A673 (cell line): ENCODE results near the gene USP19.
A peak's percentile ranks its signal among the peaks of the same experiment; 100 is the strongest.

Source experiments
- EZH2 ChIP-seq: fragments of 200-600 bp; sonication (generic); IDR thresholded peaks from 2 replicates; pipeline ENCODE4 v1.6.1; 2017; ENCODE audit warnings: borderline replicate concordance, low read depth, mild to moderate bottlenecking, mixed read lengths, antibody characterized with exemption, low read length; ENCODE audit not compliant: poor library complexity, severe bottlenecking
- TF ChIP-seq, protein P1 (sequence below): fragments of 300-800, 200-600 bp; sonication (generic); conservative IDR thresholded peaks from 2 replicates; pipeline ENCODE4 v1.5.1; 2017; ENCODE audit warnings: low read depth, mild to moderate bottlenecking, antibody characterized with exemption, low read length, moderate library complexity, mixed read lengths

DNA sequence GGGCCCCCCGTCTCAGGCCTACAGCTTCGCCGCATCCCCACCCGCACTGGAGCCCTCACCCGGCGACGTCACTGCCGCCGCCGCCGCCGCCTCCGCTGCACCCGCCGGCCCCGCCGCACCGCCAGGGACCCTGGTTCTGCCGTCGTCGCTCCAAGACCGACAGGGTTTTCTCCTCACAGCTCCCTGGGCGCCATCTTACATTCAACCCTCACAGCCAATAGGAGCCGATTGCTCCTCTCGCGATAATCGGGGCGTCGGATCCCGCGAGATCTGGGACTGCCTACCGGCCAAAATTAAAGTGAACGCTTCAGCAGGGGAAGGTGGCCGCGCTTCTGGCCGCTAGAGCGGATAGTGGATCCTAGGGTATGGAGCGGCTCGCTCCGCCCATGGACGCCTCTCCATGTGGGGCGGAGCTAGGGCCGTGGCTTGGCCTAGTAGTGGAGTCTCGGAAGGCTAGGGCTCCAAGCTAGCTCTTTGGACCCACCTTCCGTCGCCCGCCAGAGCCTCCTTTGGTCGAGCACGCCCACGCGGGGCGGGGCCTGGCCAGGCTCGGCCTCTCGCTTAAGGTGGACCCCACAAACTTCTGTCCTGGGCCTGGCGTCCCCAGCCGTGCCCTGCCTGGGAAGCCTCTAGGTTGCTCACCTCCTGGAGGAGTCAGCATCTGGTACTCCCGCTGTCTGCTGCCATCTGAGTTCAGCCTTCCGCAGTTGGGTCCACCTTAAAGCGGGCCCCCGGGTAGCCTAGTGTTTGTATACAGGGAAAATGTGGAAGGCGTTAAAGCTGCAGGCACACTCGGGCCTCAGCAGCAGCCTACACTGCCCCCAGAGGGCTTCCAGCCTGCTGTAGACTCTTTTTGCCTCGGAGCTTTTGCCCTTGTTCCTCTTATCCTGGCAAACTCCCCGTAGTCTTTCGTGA, 26.5 kb downstream of the USP19 start, which contains the start of gene QRICH1:
- TF ChIP-seq, protein P1, sequence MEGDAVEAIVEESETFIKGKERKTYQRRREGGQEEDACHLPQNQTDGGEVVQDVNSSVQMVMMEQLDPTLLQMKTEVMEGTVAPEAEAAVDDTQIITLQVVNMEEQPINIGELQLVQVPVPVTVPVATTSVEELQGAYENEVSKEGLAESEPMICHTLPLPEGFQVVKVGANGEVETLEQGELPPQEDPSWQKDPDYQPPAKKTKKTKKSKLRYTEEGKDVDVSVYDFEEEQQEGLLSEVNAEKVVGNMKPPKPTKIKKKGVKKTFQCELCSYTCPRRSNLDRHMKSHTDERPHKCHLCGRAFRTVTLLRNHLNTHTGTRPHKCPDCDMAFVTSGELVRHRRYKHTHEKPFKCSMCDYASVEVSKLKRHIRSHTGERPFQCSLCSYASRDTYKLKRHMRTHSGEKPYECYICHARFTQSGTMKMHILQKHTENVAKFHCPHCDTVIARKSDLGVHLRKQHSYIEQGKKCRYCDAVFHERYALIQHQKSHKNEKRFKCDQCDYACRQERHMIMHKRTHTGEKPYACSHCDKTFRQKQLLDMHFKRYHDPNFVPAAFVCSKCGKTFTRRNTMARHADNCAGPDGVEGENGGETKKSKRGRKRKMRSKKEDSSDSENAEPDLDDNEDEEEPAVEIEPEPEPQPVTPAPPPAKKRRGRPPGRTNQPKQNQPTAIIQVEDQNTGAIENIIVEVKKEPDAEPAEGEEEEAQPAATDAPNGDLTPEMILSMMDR = peak; percentile 43
- TF ChIP-seq EZH2 = no peak
